OCI-LY1 (cell line): Measurements from ENCODE around the gene THSD7A.

Experiments used
- CTCF ChIP-seq: fragments of 200-600 bp; sonication (generic), shearing (Covaris generic); IDR thresholded peaks from 2 replicates; pipeline ENCODE4 v1.5.1; 2017; ENCODE audit warnings: mild to moderate bottlenecking, antibody characterized with exemption, low read length, moderate library complexity, mixed read lengths
- EZH2 ChIP-seq: fragments of 200-600 bp; sonication (generic), shearing (Covaris generic); IDR thresholded peaks from 2 replicates; pipeline ENCODE4 v1.8.0; 2017; ENCODE audit warnings: borderline replicate concordance, mixed run types, mild to moderate bottlenecking, antibody characterized with exemption, low read length, moderate library complexity, mixed read lengths

GRCh38 chr7:11343136-11343535 is 488.9 kb downstream of the THSD7A start:
- no peak for TF ChIP-seq CTCF
- TF ChIP-seq EZH2: no peak
